ENCODE results near the gene TBX3. TPM values are rescaled to one million over a fixed set of nuclear protein-coding genes. Genes with fewer than 3 reads are reported as not detected.
"Not testable (repeated sequence)": the region's sequence is repeated elsewhere in the genome, so short reads cannot be mapped to it uniquely, and the experiment has no call there.

Gene TBX3
- total RNA-seq, 3 donors from 2014 or later: 21.3 to 115 (median 78.3) TPM

DNA sequence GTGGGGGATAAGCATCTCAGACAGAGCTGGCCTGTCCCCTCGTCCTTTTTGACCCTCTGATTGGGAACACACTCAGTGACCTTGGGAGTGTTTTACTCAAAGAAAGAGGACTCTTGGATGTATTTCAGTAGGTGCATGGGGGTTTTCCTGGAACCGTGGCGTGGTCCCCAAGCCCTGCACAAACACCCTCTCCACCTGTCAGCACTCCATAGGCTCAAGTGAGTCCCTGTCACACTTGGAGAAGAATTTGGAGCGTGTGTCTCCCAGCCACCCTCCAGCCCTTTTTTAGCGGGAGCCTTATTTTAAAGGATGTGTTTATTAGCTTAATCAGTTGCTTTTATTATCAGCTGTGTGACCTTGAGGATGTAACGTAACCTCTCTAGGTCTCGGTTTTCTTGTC lies 37.3 kb upstream of the TBX3 start:
- Histone ChIP-seq H3K27ac (no peak overlapping the region), H3K9me3 (no peaks in the 10 kb centered on the region), H3K36me3 (no peaks in the 10 kb centered on the region), H3K4me3 (no peak overlapping the region), H3K4me1 (no peaks in the 10 kb centered on the region), H3K27me3 (no peaks in the 10 kb centered on the region)
- intact Hi-C loops (cut with DNase I; ENCODE audit: low total_unique reads): no loop called here
- no peak for TF ChIP-seq POLR2A (IDR thresholded peaks at IDR 0.05)
- DNase-seq (ENCODE audit: low spot score in 2 of 2): no peak

DNA sequence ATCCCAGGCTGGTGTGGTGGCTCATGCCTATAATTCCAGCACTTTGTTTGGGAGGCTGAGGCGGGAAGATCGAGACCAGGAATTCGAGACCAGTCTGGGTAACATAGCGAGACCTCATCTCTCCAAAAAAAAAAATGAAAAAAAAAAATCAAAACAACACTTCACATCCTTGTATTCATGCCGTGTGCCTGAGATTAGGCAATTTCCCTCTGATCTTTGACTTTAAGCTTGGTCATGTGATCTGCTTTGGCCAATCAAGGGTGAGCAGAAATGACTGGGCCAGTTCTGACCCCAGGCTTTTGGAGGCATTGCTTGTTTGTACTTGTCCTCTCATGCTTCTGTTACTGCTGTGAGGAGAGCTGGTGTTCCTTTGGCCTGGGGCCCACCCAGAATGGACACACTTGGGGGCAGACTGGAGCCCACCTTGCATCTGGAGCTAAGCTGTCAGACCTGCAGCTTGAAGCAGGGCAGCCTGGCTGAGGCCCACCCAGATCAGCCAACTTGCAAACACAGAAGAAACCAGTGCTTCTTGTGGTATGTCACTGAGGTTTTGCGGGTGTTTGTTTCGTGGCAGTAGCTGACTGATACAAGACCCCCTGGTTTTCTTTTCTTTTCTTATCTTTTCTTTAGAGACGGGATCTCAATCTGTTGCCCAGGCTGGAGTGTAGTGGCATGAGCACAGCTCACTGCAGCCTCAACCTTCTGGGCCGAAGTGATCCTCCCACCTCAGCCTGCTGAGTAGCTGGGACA lies 29.7 kb upstream of the TBX3 start:
- TF ChIP-seq POLR2A (IDR thresholded peaks at IDR 0.05) (no peak), CTCF (IDR thresholded peaks at IDR 0.05) (no peak), POLR2AphosphoS5 (IDR thresholded peaks at IDR 0.05) (no peak)
- H3K4me1 ChIP-seq: no peaks in the 10 kb centered on the region
- no peaks in the 10 kb centered on the region for H3K9me3 ChIP-seq
- DNase-seq (ENCODE audit: low spot score in 2 of 2): no peak
- H3K27ac ChIP-seq: no peak overlapping the region
- intact Hi-C loops (cut with DNase I; ENCODE audit: low total_unique reads): no loop called here
- H3K36me3 ChIP-seq: no peaks in the 10 kb centered on the region
- no peaks in the 10 kb centered on the region for H3K27me3 ChIP-seq
- H3K4me3 ChIP-seq: no peak overlapping the region

GRCh38 chr12:114711689-114712152 lies 27.7 kb upstream of the TBX3 start:
- DNase-seq (ENCODE audit: low spot score in 2 of 2): no peak
- H3K36me3 ChIP-seq: no peaks in the 10 kb centered on the region
- no peaks in the 10 kb centered on the region for H3K9me3 ChIP-seq
- H3K4me1 ChIP-seq: no peaks in the 10 kb centered on the region
- TF ChIP-seq CTCF (IDR thresholded peaks at IDR 0.05) (no peak), POLR2AphosphoS5 (IDR thresholded peaks at IDR 0.05) (no peak), POLR2A (IDR thresholded peaks at IDR 0.05) (no peak)
- no peak overlapping the region for H3K4me3 ChIP-seq
- intact Hi-C loops (cut with DNase I; ENCODE audit: low total_unique reads): no loop called here
- no peak overlapping the region for H3K27ac ChIP-seq
- no peaks in the 10 kb centered on the region for H3K27me3 ChIP-seq

DNA sequence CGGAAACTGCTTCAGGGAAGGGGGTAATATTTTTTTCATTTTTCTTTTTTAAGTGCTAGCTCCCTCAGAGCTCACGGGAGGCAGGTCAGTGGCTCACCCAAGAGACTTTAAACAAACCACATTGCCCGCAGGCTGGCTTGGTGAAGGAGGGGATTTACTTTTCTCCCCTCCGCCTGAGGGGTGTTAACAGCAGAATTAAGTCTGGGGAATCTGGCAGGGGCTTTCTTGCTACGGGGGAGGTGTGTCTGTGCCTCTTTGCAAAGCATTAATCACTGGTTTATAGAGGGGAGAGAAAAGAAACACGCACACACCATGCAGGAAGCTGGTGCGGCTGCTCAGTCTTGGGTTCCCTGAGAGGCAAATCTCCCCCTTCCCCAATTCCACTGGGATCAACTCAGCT lies 26.2 kb upstream of the TBX3 start:
- no peak for DNase-seq (ENCODE audit: low spot score in 2 of 2)
- intact Hi-C loops (cut with DNase I; ENCODE audit: low total_unique reads): no loop called here
- Histone ChIP-seq H3K27me3 (no peaks in the 10 kb centered on the region), H3K36me3 (no peaks in the 10 kb centered on the region), H3K27ac (no peak overlapping the region), H3K9me3 (no peaks in the 10 kb centered on the region), H3K4me3 (no peak overlapping the region), H3K4me1 (no peaks in the 10 kb centered on the region)
- no peak for TF ChIP-seq CTCF (IDR thresholded peaks at IDR 0.05)
- TF ChIP-seq POLR2A (IDR thresholded peaks at IDR 0.05): no peak
- no peak for TF ChIP-seq POLR2AphosphoS5 (IDR thresholded peaks at IDR 0.05)

- H3K9me3 ChIP-seq: no peaks in the 10 kb centered on the region
- H3K4me3 ChIP-seq: no peak overlapping the region
- H3K36me3 ChIP-seq: no peaks in the 10 kb centered on the region
- no peak for DNase-seq (ENCODE audit: low spot score in 2 of 2)
- intact Hi-C loops (cut with DNase I; ENCODE audit: low total_unique reads): no loop called here
- no peaks in the 10 kb centered on the region for H3K4me1 ChIP-seq
- H3K27me3 ChIP-seq: peaks cover 0 to 2% of the 10 kb centered on the region in 2 donors
- no peak for TF ChIP-seq CTCF (IDR thresholded peaks at IDR 0.05)
- TF ChIP-seq POLR2AphosphoS5 (IDR thresholded peaks at IDR 0.05): no peak
- TF ChIP-seq POLR2A (IDR thresholded peaks at IDR 0.05): no peak
- H3K27ac ChIP-seq: no peak overlapping the region
Measured at GRCh38 chr12:114709112-114709511, 25.1 kb upstream of the TBX3 start.

- H3K36me3 ChIP-seq; DNase-seq (ENCODE audit: low spot score in 2 of 2); H3K27me3 ChIP-seq; intact Hi-C loops (cut with DNase I; ENCODE audit: low total_unique reads); H3K4me1 ChIP-seq; H3K27ac ChIP-seq; H3K4me3 ChIP-seq; H3K9me3 ChIP-seq: not testable (repeated sequence)
Measured at GRCh38 chr12:114708598-114708997, 24.6 kb upstream of the TBX3 start.
